Retinal pigment epithelial cell (primary cell): ENCODE data around the gene BAK1.

Experiments used
- DNase-seq: peaks from one replicate; pipeline ENCODE4 v3.0.0-alpha.2; 2010; ENCODE audit warnings: low read depth
- H3K4me3 ChIP-seq: 2 replicates; pipeline ENCODE4 v1.5.1; 2011; ENCODE audit warnings: mild to moderate bottlenecking, low read length, control low read depth, moderate library complexity
- TF ChIP-seq, protein P1 (sequence below): conservative IDR thresholded peaks from 2 replicates; pipeline ENCODE4 v1.5.1; 2011; ENCODE audit warnings: low read depth, low read length, control low read depth, inconsistent platforms

The BAK1 gene

DNA sequence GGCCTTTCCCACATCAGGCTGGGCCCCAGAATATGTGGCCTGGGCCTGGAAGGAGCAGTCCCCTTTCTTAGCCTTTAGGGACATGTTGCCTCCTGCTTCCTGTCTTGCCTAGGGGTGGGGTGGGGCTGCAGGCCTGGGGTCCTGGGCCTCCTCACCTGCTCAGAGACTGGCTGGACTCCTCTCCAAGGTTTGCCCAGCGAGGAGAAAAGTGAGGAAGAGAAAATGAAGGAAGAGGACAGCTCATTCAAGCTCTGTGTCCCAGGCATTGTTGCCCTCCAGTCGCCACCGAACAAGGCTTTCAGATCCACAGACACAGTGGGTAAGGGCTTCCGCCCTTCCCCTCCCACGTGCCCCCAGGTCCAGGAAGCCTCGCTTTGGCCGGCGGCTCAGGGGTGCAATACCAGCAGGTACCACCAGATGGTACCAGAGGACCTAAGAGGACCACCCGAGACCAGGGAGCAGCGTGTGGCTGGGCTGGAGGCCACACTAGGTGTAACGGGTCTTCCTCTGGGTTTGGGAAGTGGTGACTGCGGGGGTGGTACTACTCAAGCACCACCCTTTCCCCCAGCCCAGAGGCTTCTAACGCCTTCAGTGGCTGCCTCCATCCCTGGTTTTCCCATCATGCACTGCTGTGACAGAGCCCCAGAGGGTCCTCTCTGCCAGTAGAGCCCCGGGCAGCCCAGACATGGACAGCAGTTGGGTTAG is 5.5 kb upstream of the BAK1 start:
- no peak for DNase-seq
- TF ChIP-seq, protein P1, sequence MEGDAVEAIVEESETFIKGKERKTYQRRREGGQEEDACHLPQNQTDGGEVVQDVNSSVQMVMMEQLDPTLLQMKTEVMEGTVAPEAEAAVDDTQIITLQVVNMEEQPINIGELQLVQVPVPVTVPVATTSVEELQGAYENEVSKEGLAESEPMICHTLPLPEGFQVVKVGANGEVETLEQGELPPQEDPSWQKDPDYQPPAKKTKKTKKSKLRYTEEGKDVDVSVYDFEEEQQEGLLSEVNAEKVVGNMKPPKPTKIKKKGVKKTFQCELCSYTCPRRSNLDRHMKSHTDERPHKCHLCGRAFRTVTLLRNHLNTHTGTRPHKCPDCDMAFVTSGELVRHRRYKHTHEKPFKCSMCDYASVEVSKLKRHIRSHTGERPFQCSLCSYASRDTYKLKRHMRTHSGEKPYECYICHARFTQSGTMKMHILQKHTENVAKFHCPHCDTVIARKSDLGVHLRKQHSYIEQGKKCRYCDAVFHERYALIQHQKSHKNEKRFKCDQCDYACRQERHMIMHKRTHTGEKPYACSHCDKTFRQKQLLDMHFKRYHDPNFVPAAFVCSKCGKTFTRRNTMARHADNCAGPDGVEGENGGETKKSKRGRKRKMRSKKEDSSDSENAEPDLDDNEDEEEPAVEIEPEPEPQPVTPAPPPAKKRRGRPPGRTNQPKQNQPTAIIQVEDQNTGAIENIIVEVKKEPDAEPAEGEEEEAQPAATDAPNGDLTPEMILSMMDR: peak; percentile 95
- H3K4me3 ChIP-seq: peak overlapping the region; percentile 33

GRCh38 chr6:33584700-33585402 is 4.8 kb upstream of the BAK1 start:
- H3K4me3 ChIP-seq: no peak overlapping the region

GRCh38 chr6:33583591-33584155 is 3.6 kb upstream of the BAK1 start:
- no peak overlapping the region for H3K4me3 ChIP-seq
- DNase-seq: no peak
- TF ChIP-seq, protein P1: peak; percentile 44

More at GRCh38 chr6:33584700-33585402, 4.8 kb upstream of the BAK1 start:
- no peak for DNase-seq
- TF ChIP-seq, protein P1: no peak

GRCh38 chr6:33581186-33581585 is 1.1 kb upstream of the BAK1 start:
- DNase-seq: no peak
- TF ChIP-seq, protein P1: no peak
- no peak overlapping the region for H3K4me3 ChIP-seq

- H3K4me3 ChIP-seq: peak overlapping the region; percentile 90
- TF ChIP-seq, protein P1: no peak
- DNase-seq: no peak
These were observed 1.5 kb downstream of the BAK1 start for GRCh38 chr6:33578588-33579011.

DNA sequence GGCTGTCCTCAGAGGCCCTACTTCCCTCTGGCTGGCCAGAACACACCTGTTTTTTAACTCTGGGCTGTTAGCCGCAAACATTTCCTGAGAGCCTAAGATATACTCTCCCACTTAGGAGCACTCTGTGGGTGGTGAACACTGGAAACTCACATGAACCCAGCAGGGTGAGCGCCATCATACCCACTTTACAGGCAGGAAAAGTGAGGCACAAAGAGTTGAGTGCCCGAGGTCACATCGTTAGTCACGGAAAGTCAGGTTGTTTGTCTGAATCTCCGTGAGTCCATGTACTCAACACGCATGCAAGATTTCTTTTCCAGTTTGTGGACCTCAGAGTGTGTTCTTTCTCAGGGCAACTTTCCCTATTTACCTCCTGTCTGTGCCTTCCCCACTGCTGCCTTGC is 1.9 kb downstream of the BAK1 start:
- TF ChIP-seq, protein P1: no peak
- no peak overlapping the region for H3K4me3 ChIP-seq
- DNase-seq: no peak
